Measurements from ENCODE around the gene MICB. TPM values are rescaled to one million over a fixed set of nuclear protein-coding genes. Genes with fewer than 3 reads are reported as not detected.
A peak's percentile ranks its signal among the peaks of the same experiment; 100 is the strongest.

Gene MICB
- total RNA-seq, 1 experiment from 2014 or later = 72.1 TPM

GRCh38 chr6:31473244-31473643, 24.7 kb upstream of the MICB start:
- H3K4me3 ChIP-seq (ENCODE audit: low read depth in 2 of 2, low read length in 2 of 2) = no peak overlapping the region
- in situ Hi-C loops (cut with HindIII; ENCODE audit: low pct_unique_long_range_greater_than_20kb, low sequenced_read_pairs) = no loop called here
- POLR2A ChIA-PET = no interaction called here
- intact Hi-C loops (cut with micrococcal nuclease; ENCODE audit: unreplicated experiment) = no loop called here
- H3K4me1 ChIP-seq (ENCODE audit: control insufficient read depth, insufficient read depth, low read length) = no peaks in the 10 kb centered on the region
- no peak overlapping the region for H3K27ac ChIP-seq (ENCODE audit: low read length)
- H3K9me3 ChIP-seq (ENCODE audit: control insufficient read depth, insufficient read depth, low read depth, low read length) = no peaks in the 10 kb centered on the region
- H3K27me3 ChIP-seq (ENCODE audit: control insufficient read depth, insufficient read depth, low read length) = no peaks in the 10 kb centered on the region
- CTCF ChIA-PET = no interaction called here
- TF ChIP-seq, protein P1, sequence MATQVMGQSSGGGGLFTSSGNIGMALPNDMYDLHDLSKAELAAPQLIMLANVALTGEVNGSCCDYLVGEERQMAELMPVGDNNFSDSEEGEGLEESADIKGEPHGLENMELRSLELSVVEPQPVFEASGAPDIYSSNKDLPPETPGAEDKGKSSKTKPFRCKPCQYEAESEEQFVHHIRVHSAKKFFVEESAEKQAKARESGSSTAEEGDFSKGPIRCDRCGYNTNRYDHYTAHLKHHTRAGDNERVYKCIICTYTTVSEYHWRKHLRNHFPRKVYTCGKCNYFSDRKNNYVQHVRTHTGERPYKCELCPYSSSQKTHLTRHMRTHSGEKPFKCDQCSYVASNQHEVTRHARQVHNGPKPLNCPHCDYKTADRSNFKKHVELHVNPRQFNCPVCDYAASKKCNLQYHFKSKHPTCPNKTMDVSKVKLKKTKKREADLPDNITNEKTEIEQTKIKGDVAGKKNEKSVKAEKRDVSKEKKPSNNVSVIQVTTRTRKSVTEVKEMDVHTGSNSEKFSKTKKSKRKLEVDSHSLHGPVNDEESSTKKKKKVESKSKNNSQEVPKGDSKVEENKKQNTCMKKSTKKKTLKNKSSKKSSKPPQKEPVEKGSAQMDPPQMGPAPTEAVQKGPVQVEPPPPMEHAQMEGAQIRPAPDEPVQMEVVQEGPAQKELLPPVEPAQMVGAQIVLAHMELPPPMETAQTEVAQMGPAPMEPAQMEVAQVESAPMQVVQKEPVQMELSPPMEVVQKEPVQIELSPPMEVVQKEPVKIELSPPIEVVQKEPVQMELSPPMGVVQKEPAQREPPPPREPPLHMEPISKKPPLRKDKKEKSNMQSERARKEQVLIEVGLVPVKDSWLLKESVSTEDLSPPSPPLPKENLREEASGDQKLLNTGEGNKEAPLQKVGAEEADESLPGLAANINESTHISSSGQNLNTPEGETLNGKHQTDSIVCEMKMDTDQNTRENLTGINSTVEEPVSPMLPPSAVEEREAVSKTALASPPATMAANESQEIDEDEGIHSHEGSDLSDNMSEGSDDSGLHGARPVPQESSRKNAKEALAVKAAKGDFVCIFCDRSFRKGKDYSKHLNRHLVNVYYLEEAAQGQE (IDR thresholded peaks at IDR 0.05; ENCODE audit: insufficient read depth in 1 of 2, low read depth in 2 of 2, low read length in 1 of 2) = no peak
- TF ChIP-seq SIN3A (IDR thresholded peaks at IDR 0.05; ENCODE audit: borderline replicate concordance, insufficient read depth, low read depth, low read length) = no peak
- no peaks in the 10 kb centered on the region for H3K36me3 ChIP-seq (ENCODE audit: control insufficient read depth, insufficient read depth, low read length)
- ATAC-seq (no peak), DNase-seq (ENCODE audit: low read depth, low spot score) (no peak)
- BruUV-seq (replicated peaks) = no TSS peak

GRCh38 chr6:31473780-31474761, 23.9 kb upstream of the MICB start:
- H3K27ac ChIP-seq (ENCODE audit: low read length) = no peak overlapping the region
- TF ChIP-seq CTCF (IDR thresholded peaks at IDR 0.05) (no peak), TCF7L2 (IDR thresholded peaks at IDR 0.05; ENCODE audit: low read depth, low read length) (no peak), POLR2AphosphoS5 (IDR thresholded peaks at IDR 0.05; ENCODE audit: low read depth, low read length) (no peak), SIN3A (IDR thresholded peaks at IDR 0.05; ENCODE audit: borderline replicate concordance, insufficient read depth, low read depth, low read length) (no peak)
- TF ChIP-seq, protein P1 (IDR thresholded peaks at IDR 0.05; ENCODE audit: insufficient read depth in 1 of 2, low read depth in 2 of 2, low read length in 1 of 2) = no peak
- ChIA-PET CTCF (no interaction called here), POLR2A (no interaction called here)
- no peaks in the 10 kb centered on the region for H3K4me1 ChIP-seq (ENCODE audit: control insufficient read depth, insufficient read depth, low read length)
- intact Hi-C loops (cut with micrococcal nuclease; ENCODE audit: unreplicated experiment) = no loop called here
- in situ Hi-C loops (cut with HindIII; ENCODE audit: low pct_unique_long_range_greater_than_20kb, low sequenced_read_pairs) = no loop called here
- no TSS peak for BruUV-seq (replicated peaks)
- no peak for DNase-seq (ENCODE audit: low read depth, low spot score)
- 0 out of 2 replicates have a peak, but pooled peaks cover 3% of the 10 kb centered on the region for H3K27me3 ChIP-seq (ENCODE audit: control insufficient read depth, insufficient read depth, low read length)
- H3K36me3 ChIP-seq (ENCODE audit: control insufficient read depth, insufficient read depth, low read length) = no peaks in the 10 kb centered on the region
- no peaks in the 10 kb centered on the region for H3K9me3 ChIP-seq (ENCODE audit: control insufficient read depth, insufficient read depth, low read depth, low read length)
- no peak overlapping the region for H3K4me3 ChIP-seq (ENCODE audit: low read depth in 2 of 2, low read length in 2 of 2)
- ATAC-seq = peak; percentile 60; the same call in 1 of the 2 replicates
